SK-N-SH (cell line): ENCODE measurements around the gene PHLPP1. TPM values are rescaled to one million over a fixed set of nuclear protein-coding genes. Genes with fewer than 3 reads are reported as not detected.
A peak's percentile ranks its signal among the peaks of the same experiment; 100 is the strongest.

Experiments used
- CTCF ChIA-PET: fragments of 300-600, 350-600 bp; formaldehyde crosslinking; extraction: SDS; loops from one replicate; lab custom pipeline; 2021; lab: Yijun Ruan, JAX
- POLR2A ChIA-PET: fragments of 350-600 bp; sonication (Branson Sonifier 250); formaldehyde crosslinking; extraction: SDS; loops from one replicate; lab custom pipeline; 2020; ENCODE audit warnings: antibody characterized with exemption, inconsistent platforms; lab: Yijun Ruan, JAX
- DNase-seq: peaks from one replicate; pipeline ENCODE4 v3.0.0; 2012
- H2AFZ ChIP-seq: fragments of 200-600 bp; sonication (generic); 2 replicates; pipeline ENCODE4 v1.8.1; 2016; ENCODE audit warnings: antibody characterized with exemption, mild to moderate bottlenecking, low read depth
- H3F3A ChIP-seq: fragments of 200-600 bp; sonication (generic); replicated peaks from 2 replicates; pipeline ENCODE3; 2016; ENCODE audit warnings: antibody characterized with exemption, mild to moderate bottlenecking; ENCODE audit not compliant: insufficient read depth
- H3K27ac ChIP-seq, 2 experiments: fragments of 200-500 bp in 1 of 2; fragments of 200-600 bp in 1 of 2; sonication (Bioruptor generic) in 1 of 2; sonication (generic), shearing (Covaris generic) in 1 of 2; 2 replicates each; pipeline versions ENCODE4 v1.5.1 to v1.6.1; 2014 to 2016; ENCODE audit warnings: low read depth in 2 of 2, inconsistent platforms in 1 of 2, low read length in 1 of 2, mild to moderate bottlenecking in 1 of 2, mixed read lengths in 1 of 2
- H3K27me3 ChIP-seq: fragments of 200-600 bp; sonication (generic), shearing (Covaris generic); 2 replicates; pipeline ENCODE4 v1.6.1; 2016; ENCODE audit warnings: mixed run types; ENCODE audit not compliant: insufficient read depth
- H3K36me3 ChIP-seq, 2 experiments: fragments of 200-500 bp in 1 of 2; fragments of 200-600 bp in 1 of 2; sonication (Bioruptor generic) in 1 of 2; sonication (generic) in 1 of 2; replicated peaks in 1 of 2; 2 replicates each; pipeline versions ENCODE3 to v1.5.1; 2014 to 2016; ENCODE audit warnings: low read length in 1 of 2, mild to moderate bottlenecking in 1 of 2; ENCODE audit not compliant: insufficient read depth in 2 of 2, control insufficient read depth in 1 of 2
- H3K4me1 ChIP-seq, 2 experiments: fragments of 200-500 bp in 1 of 2; fragments of 200-600 bp in 1 of 2; sonication (Bioruptor generic) in 1 of 2; sonication (generic), shearing (Covaris generic) in 1 of 2; 2 replicates each; pipeline versions ENCODE4 v1.5.1 to v1.6.1; 2014 to 2016; ENCODE audit warnings: low read depth in 1 of 2, low read length in 1 of 2, mixed run types in 1 of 2; ENCODE audit not compliant: insufficient read depth in 2 of 2, control insufficient read depth in 1 of 2
- H3K4me2 ChIP-seq: fragments of 200-600 bp; sonication (generic), shearing (Covaris generic); 2 replicates; pipeline ENCODE4 v1.6.1; 2017; ENCODE audit warnings: mixed run types
- H3K4me3 ChIP-seq, 2 experiments: fragments of 200-500 bp in 1 of 2; fragments of 200-600 bp in 1 of 2; sonication (Bioruptor generic) in 1 of 2; sonication (generic), shearing (Covaris generic) in 1 of 2; 2 replicates each; pipeline versions ENCODE4 v1.5.1 to v1.8.1; 2014 to 2016; ENCODE audit warnings: low read depth in 2 of 2, inconsistent platforms in 1 of 2, low read length in 1 of 2, mild to moderate bottlenecking in 1 of 2, mixed read lengths in 1 of 2, moderate library complexity in 1 of 2
- H3K79me2 ChIP-seq: fragments of 200-600 bp; sonication (generic); 2 replicates; pipeline ENCODE4 v1.8.1; 2017; ENCODE audit warnings: mild to moderate bottlenecking; ENCODE audit not compliant: insufficient read depth
- H3K9ac ChIP-seq: fragments of 200-600 bp; sonication (generic); 2 replicates; pipeline ENCODE4 v1.6.1; 2017; ENCODE audit warnings: mixed run types
- H3K9me2 ChIP-seq: fragments of 200-600 bp; sonication (generic); 2 replicates; pipeline ENCODE4 v1.6.1; 2017; ENCODE audit warnings: mixed run types
- H3K9me3 ChIP-seq: fragments of 200-600 bp; sonication (generic); 2 replicates; pipeline ENCODE4 v1.6.1; 2017; ENCODE audit warnings: mixed run types, mild to moderate bottlenecking, moderate library complexity
- H4K20me1 ChIP-seq: fragments of 200-600 bp; sonication (generic); 2 replicates; pipeline ENCODE4 v1.6.1; 2017; ENCODE audit warnings: mild to moderate bottlenecking, mixed run types; ENCODE audit not compliant: insufficient read depth
- CHD2 ChIP-seq: fragments of 150-350 bp; IDR thresholded peaks from 2 replicates; pipeline ENCODE4 v1.6.1; 2018; ENCODE audit warnings: low read length; ENCODE audit not compliant: partially characterized antibody
- ELF1 ChIP-seq: IDR thresholded peaks from 2 replicates; pipeline ENCODE4 v1.4.0; 2012
- FOXJ3 ChIP-seq: sonication (generic); formaldehyde crosslinking; IDR thresholded peaks from 2 replicates; pipeline ENCODE4 v1.5.1; 2020; ENCODE audit warnings: mild to moderate bottlenecking, missing genetic modification reagents
- JUND ChIP-seq: IDR thresholded peaks from 2 replicates; pipeline ENCODE4 v1.4.0; 2012
- NRF1 ChIP-seq: IDR thresholded peaks from 2 replicates; pipeline ENCODE4 v1.6.1; 2012; ENCODE audit warnings: low read depth, mild to moderate bottlenecking, low read length
- PBX3 ChIP-seq: IDR thresholded peaks from 2 replicates; pipeline ENCODE4; 2012
- POLR2AphosphoS5 ChIP-seq: IDR thresholded peaks from 2 replicates; pipeline ENCODE4 v1.6.1; 2012; ENCODE audit warnings: low read depth, low read length
- RXRA ChIP-seq: IDR thresholded peaks from 2 replicates; pipeline ENCODE4 v1.4.0; 2012; ENCODE audit warnings: low read depth, mild to moderate bottlenecking, borderline replicate concordance
- SIN3A ChIP-seq: IDR thresholded peaks from 2 replicates; pipeline ENCODE4 v1.6.1; 2012; ENCODE audit warnings: low read depth, mild to moderate bottlenecking, low read length, moderate library complexity, borderline replicate concordance
- USF2 ChIP-seq: fragments of 150-350 bp; IDR thresholded peaks from 2 replicates; pipeline ENCODE4 v1.6.1; 2017; ENCODE audit warnings: antibody characterized with exemption, low read length, low read depth, borderline replicate concordance
- WGBS: methylation state at CpG from one replicate; pipeline ENCODE4 v1.1.6; 2017; ENCODE audit warnings: low lambda C conversion rate; 5-methylcytosine and 5-hydroxymethylcytosine counted together
- polyA plus RNA-seq, 3 experiments: library from polyadenylated mRNA; depleted of rRNA; stranded (reverse); fragments of >200 nt; gene quantifications; 2 replicates each; pipeline ENCODE4 v1.2.3, GENCODE V29; 2012
- TF ChIP-seq, protein P1 (sequence below): fragments of 150-350 bp; IDR thresholded peaks from 2 replicates; pipeline ENCODE4 v1.6.1; 2016; ENCODE audit warnings: mild to moderate bottlenecking, low read depth, low read length
- TF ChIP-seq, protein P2 (sequence below): IDR thresholded peaks from 2 replicates; pipeline ENCODE4 v1.4.0; 2012; ENCODE audit warnings: low read depth, borderline replicate concordance

The PHLPP1 gene
- polyA plus RNA-seq, 1 of the 3 experiments (the other 2 are of a cell fraction) = 4.6 TPM

DNA sequence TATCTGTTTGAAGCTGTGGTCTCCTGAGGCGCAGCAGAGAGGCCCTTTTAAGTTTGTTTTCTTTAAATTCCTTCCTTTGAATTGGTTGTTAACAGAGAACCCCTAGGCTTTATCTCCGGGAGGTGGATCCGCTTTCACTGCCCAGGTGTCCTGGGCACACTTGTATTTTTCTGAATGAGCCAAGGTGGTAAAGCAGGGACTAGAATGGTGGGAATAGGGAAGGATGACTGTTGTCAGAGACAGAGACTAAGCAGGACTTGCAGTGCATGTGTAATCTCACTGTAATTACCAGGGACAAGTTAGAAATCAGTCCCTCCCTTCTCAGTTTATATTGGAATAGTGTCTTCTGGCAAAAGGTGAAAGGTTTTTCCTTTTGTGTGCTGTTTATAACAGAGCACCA lies 72.8 kb downstream of the PHLPP1 start (continued):
- TF ChIP-seq FOXJ3 (no peak), SIN3A (no peak), PBX3 (peak; percentile 61; the same call in 1 of the 2 replicates), JUND (no peak)
- TF ChIP-seq, all 33 proteins: peak for 4

GRCh38 chr18:62788876-62789275 lies 73.5 kb downstream of the PHLPP1 start:
- Histone ChIP-seq H3K9ac (no peak overlapping the region), H3K4me3 (no peak overlapping the region), H3K4me2 (no peak overlapping the region), H3K36me3 (no peaks in the 10 kb centered on the region), H2AFZ (no peak overlapping the region), H3K79me2 (peaks cover 45% of the 10 kb centered on the region), H3K4me1 (peaks cover 10 to 21% of the 10 kb centered on the region in 2 experiments), H3K9me3 (no peaks in the 10 kb centered on the region), H3K27ac (no peak overlapping the region), H4K20me1 (no peaks in the 10 kb centered on the region), H3K9me2 (no peaks in the 10 kb centered on the region), H3F3A (peaks cover 2% of the 10 kb centered on the region), H3K27me3 (no peaks in the 10 kb centered on the region)
- no peak for TF ChIP-seq CHD2
- TF ChIP-seq, protein P1, sequence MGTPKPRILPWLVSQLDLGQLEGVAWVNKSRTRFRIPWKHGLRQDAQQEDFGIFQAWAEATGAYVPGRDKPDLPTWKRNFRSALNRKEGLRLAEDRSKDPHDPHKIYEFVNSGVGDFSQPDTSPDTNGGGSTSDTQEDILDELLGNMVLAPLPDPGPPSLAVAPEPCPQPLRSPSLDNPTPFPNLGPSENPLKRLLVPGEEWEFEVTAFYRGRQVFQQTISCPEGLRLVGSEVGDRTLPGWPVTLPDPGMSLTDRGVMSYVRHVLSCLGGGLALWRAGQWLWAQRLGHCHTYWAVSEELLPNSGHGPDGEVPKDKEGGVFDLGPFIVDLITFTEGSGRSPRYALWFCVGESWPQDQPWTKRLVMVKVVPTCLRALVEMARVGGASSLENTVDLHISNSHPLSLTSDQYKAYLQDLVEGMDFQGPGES = no peak
- no peak for TF ChIP-seq NRF1
- no peak for TF ChIP-seq USF2
- TF ChIP-seq, protein P2, sequence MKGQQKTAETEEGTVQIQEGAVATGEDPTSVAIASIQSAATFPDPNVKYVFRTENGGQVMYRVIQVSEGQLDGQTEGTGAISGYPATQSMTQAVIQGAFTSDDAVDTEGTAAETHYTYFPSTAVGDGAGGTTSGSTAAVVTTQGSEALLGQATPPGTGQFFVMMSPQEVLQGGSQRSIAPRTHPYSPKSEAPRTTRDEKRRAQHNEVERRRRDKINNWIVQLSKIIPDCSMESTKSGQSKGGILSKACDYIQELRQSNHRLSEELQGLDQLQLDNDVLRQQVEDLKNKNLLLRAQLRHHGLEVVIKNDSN = no peak
- no peak for TF ChIP-seq ELF1
- no peak for TF ChIP-seq RXRA
- TF ChIP-seq SIN3A = no peak
- TF ChIP-seq POLR2AphosphoS5 = no peak
- 93% methylated on average over 3 of the region's 3 CpGs for WGBS
- no peak for DNase-seq
- CTCF ChIA-PET = no interaction called here
- POLR2A ChIA-PET = no interaction called here
